ENCODE measurements around the gene FNIP2.
"Not testable (repeated sequence)": the region's sequence is repeated elsewhere in the genome, so short reads cannot be mapped to it uniquely, and the experiment has no call there.

The FNIP2 gene

GRCh38 chr4:158946825-158947224, 178.0 kb downstream of the FNIP2 start:
- in situ Hi-C loops (cut with HindIII; ENCODE audit: low pct_ligation_motif_present, low sequenced_read_pairs): no loop called here
- H3K4me3 ChIP-seq (ENCODE audit: low read depth, low read length): no peak overlapping the region
- no peaks in the 10 kb centered on the region for H3K36me3 ChIP-seq (replicated peaks)
- TF ChIP-seq CTCF (IDR thresholded peaks at IDR 0.05; ENCODE audit: low read depth, low read length, missing control alignments): no peak
- DNase-seq: no peak
- no peak overlapping the region for H3K27ac ChIP-seq
- no peaks in the 10 kb centered on the region for H3K27me3 ChIP-seq (replicated peaks)

- no peak for DNase-seq
- H3K4me3 ChIP-seq (ENCODE audit: low read depth, low read length): no peak overlapping the region
- no peaks in the 10 kb centered on the region for H3K36me3 ChIP-seq (replicated peaks)
- no peak overlapping the region for H3K27ac ChIP-seq
- TF ChIP-seq CTCF (IDR thresholded peaks at IDR 0.05; ENCODE audit: low read depth, low read length, missing control alignments): no peak
- no peaks in the 10 kb centered on the region for H3K27me3 ChIP-seq (replicated peaks)
- in situ Hi-C loops (cut with HindIII; ENCODE audit: low pct_ligation_motif_present, low sequenced_read_pairs): no loop called here
Observed at GRCh38 chr4:158948071-158948470, 179.2 kb downstream of the FNIP2 start.

GRCh38 chr4:158949099-158949498, 180.3 kb downstream of the FNIP2 start:
- H3K4me3 ChIP-seq (ENCODE audit: low read depth, low read length): no peak overlapping the region
- DNase-seq: no peak
- in situ Hi-C loops (cut with HindIII; ENCODE audit: low pct_ligation_motif_present, low sequenced_read_pairs): no loop called here
- H3K36me3 ChIP-seq (replicated peaks): no peaks in the 10 kb centered on the region
- no peak overlapping the region for H3K27ac ChIP-seq
- H3K27me3 ChIP-seq (replicated peaks): no peaks in the 10 kb centered on the region
- no peak for TF ChIP-seq CTCF (IDR thresholded peaks at IDR 0.05; ENCODE audit: low read depth, low read length, missing control alignments)

GRCh38 chr4:158952221-158952774, 183.5 kb downstream of the FNIP2 start:
- DNase-seq; in situ Hi-C loops (cut with HindIII; ENCODE audit: low pct_ligation_motif_present, low sequenced_read_pairs); H3K4me3 ChIP-seq (ENCODE audit: low read depth, low read length); H3K27me3 ChIP-seq (replicated peaks); H3K36me3 ChIP-seq (replicated peaks); H3K27ac ChIP-seq: not testable (repeated sequence)

- H3K27me3 ChIP-seq (replicated peaks); H3K27ac ChIP-seq; H3K36me3 ChIP-seq (replicated peaks); H3K4me3 ChIP-seq (ENCODE audit: low read depth, low read length); in situ Hi-C loops (cut with HindIII; ENCODE audit: low pct_ligation_motif_present, low sequenced_read_pairs); DNase-seq: not testable (repeated sequence)
Observed at GRCh38 chr4:158956345-158956744, 187.5 kb downstream of the FNIP2 start.

GRCh38 chr4:158956918-158957317, 188.1 kb downstream of the FNIP2 start:
- DNase-seq; H3K27ac ChIP-seq; H3K27me3 ChIP-seq (replicated peaks); H3K4me3 ChIP-seq (ENCODE audit: low read depth, low read length); H3K36me3 ChIP-seq (replicated peaks); in situ Hi-C loops (cut with HindIII; ENCODE audit: low pct_ligation_motif_present, low sequenced_read_pairs): not testable (repeated sequence)
